ENCODE measurements around the gene ERCC5.
A peak's percentile ranks its signal among the peaks of the same experiment; 100 is the strongest.

ERCC5 gene

DNA sequence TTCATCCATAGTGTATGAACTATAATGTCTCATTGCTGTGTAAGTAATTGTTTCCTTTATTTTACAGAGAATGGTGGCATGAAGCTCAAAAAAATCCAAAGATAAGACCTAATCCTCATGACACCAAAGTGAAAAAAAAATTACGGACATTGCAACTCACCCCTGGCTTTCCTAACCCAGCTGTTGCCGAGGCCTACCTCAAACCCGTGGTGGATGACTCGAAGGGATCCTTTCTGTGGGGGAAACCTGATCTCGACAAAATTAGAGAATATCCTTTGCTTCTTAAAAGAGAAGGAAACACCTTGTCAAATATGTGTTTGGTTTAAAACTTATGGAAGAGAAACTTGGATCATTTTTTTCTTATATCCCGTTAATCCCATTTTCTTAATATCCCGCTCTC lies 26.3 kb downstream of the ERCC5 start:
- H3K4me3 ChIP-seq (ENCODE audit: low read depth, low read length), result no peak overlapping the region
- TF ChIP-seq, protein P1, sequence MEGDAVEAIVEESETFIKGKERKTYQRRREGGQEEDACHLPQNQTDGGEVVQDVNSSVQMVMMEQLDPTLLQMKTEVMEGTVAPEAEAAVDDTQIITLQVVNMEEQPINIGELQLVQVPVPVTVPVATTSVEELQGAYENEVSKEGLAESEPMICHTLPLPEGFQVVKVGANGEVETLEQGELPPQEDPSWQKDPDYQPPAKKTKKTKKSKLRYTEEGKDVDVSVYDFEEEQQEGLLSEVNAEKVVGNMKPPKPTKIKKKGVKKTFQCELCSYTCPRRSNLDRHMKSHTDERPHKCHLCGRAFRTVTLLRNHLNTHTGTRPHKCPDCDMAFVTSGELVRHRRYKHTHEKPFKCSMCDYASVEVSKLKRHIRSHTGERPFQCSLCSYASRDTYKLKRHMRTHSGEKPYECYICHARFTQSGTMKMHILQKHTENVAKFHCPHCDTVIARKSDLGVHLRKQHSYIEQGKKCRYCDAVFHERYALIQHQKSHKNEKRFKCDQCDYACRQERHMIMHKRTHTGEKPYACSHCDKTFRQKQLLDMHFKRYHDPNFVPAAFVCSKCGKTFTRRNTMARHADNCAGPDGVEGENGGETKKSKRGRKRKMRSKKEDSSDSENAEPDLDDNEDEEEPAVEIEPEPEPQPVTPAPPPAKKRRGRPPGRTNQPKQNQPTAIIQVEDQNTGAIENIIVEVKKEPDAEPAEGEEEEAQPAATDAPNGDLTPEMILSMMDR (IDR thresholded peaks at IDR 0.05; ENCODE audit: low read depth, low read length, missing control alignments), result no peak
- no peak for DNase-seq (ENCODE audit: low read depth)

DNA sequence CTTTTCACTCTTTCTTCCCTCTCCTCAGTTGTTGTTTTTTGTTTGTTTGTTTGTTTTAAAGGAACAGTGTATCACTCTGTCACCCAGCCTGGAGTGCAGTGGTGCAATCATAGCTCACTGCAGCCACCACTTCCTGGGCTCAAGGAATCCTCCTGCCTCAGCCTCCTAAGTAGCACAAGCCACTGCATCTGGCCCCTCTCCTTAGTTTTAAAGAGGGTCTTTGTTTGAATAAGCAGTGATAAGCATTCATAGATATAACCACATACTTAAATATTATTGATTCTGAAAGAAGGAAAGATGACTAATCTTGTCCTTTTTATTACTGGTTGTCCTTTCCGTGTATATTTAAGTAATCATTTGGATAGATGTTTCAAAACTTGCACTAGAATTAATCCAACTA lies 26.7 kb downstream of the ERCC5 start:
- DNase-seq (ENCODE audit: low read depth), result no peak
- TF ChIP-seq, protein P1 (IDR thresholded peaks at IDR 0.05; ENCODE audit: low read depth, low read length, missing control alignments), result no peak

DNA sequence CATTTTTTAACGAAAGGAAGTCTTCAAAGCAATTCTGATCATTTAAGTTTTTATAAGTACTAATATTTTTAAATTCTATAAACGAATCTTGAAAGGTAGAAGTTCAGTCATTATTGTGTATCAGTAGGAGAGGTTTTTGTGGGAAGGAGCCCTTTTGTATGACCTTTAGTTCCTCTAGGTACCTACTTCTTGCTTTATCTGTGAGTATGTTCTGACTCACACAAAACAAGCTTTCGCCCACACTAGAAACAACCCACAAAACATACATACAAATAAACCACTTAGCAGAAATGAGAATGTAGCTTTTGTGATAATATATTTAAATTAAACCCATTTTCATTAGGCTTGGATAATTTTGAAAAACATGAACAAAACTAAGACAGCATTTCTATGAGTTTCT lies 27.8 kb downstream of the ERCC5 start:
- no peak overlapping the region for H3K4me3 ChIP-seq (ENCODE audit: low read depth, low read length)
- TF ChIP-seq, protein P1 (IDR thresholded peaks at IDR 0.05; ENCODE audit: low read depth, low read length, missing control alignments), result no peak
- DNase-seq (ENCODE audit: low read depth), result peak; percentile 13

More for the DNA sequence above, 26.7 kb downstream of the ERCC5 start:
- H3K4me3 ChIP-seq (ENCODE audit: low read depth, low read length), result no peak overlapping the region

DNA sequence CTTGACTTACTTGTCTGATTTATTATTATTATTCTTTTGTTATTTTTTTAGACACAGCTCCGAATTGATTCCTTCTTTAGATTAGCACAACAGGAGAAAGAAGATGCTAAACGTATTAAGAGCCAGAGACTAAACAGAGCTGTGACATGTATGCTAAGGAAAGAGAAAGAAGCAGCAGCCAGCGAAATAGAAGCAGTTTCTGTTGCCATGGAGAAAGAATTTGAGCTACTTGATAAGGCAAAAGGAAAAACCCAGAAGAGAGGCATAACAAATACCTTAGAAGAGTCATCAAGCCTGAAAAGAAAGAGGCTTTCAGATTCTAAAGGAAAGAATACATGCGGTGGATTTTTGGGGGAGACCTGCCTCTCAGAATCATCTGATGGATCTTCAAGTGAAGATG lies 29.4 kb downstream of the ERCC5 start:
- DNase-seq (ENCODE audit: low read depth), result no peak
- TF ChIP-seq, protein P1 (IDR thresholded peaks at IDR 0.05; ENCODE audit: low read depth, low read length, missing control alignments), result no peak
- no peak overlapping the region for H3K4me3 ChIP-seq (ENCODE audit: low read depth, low read length)

DNA sequence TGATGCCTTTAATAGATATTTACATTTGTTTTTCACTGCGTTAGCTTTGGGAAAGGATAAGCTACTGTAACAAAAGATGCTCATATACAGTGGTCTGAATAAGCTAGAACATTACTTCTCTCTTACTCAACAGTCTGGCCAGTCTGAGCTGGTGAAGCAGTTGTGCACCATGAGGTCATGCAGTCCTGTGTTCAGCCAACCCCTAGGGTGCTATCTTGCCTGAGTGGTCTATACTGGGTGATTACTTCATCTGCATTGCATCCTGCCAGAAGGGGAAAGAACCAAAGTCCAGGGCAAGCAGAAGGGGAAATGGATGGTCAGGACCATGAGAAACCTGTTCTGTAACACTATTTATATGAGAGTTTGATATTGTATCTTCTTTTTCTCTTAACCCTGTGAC lies 31.5 kb downstream of the ERCC5 start:
- TF ChIP-seq, protein P1 (IDR thresholded peaks at IDR 0.05; ENCODE audit: low read depth, low read length, missing control alignments), result no peak
- H3K4me3 ChIP-seq (ENCODE audit: low read depth, low read length), result no peak overlapping the region
- DNase-seq (ENCODE audit: low read depth), result no peak

DNA sequence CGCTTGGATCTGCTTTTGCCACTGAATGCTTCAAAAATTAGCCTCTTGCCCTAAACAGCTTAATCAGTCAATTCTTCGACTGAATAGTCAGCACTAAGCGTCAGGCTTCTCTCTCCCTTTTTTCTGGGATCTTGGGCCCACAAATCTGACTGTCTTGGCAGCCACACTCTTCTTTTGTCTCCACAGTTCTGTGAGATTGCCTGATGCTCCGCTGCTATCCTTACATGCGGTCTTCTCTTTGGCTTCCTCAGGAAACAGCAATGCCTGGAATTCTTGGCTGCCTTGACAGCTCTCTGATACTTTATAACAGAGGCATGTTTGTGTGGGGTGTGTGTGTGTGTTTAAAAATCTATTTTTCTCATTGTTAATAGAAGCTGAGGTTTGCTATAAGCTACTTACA lies 32.6 kb downstream of the ERCC5 start:
- DNase-seq (ENCODE audit: low read depth), result no peak
- H3K4me3 ChIP-seq (ENCODE audit: low read depth, low read length), result no peak overlapping the region
- TF ChIP-seq, protein P1 (IDR thresholded peaks at IDR 0.05; ENCODE audit: low read depth, low read length, missing control alignments), result no peak

DNA sequence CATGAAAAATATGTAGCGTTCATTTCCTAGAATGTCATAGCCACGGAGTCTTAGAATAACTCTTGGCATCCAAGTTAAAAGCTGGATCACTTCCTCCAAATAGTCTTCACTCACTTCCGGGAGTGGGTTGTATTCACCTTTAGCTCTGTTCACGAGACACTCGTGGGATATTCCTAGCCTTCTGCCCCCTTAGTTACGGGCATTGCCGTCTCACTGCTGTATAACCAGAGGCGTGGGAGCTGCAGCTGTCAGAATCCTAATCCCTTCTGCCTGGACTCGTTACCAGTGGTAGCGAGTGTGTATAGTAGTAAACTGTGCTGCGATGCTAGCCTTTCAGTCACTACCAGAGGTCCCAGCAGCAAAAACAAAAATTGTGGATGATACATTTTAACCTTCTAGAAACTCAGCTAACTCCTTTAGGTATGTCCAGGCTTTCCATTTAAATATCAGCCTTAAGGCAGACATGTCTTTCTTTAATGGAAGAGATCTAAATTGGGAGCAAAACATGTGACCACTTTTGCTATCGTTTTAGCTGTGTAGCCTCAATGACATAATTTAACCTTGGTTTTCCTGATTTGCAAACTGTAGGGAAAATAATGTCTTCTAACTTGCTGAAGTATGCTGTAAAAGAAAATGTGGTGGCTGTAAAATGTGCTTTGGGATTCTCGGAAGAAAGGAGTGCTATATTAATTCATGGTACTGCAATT lies 34.1 kb downstream of the ERCC5 start:
- no peak overlapping the region for H3K4me3 ChIP-seq (ENCODE audit: low read depth, low read length)
- DNase-seq (ENCODE audit: low read depth), result no peak
- TF ChIP-seq, protein P1 (IDR thresholded peaks at IDR 0.05; ENCODE audit: low read depth, low read length, missing control alignments), result no peak

All from GM12864 (cell line).